ENCODE data around the gene CCDC92B.

CCDC92B gene

GRCh38 chr17:2689411-2690164 is 59.9 kb downstream of the CCDC92B start:
- H3K4me2 ChIP-seq (ENCODE audit: low read length), result no peak overlapping the region
- peaks cover 60% of the 10 kb centered on the region for H3K36me3 ChIP-seq (ENCODE audit: control insufficient read depth, low read length)

GRCh38 chr17:2688351-2689342 is 60.8 kb downstream of the CCDC92B start:
- Histone ChIP-seq H3K4me1 (ENCODE audit: control insufficient read depth, low read length) (no peaks in the 10 kb centered on the region), H3K79me2 (ENCODE audit: control insufficient read depth, low read length) (no peaks in the 10 kb centered on the region), H3K9me2 (replicated peaks; ENCODE audit: control insufficient read depth, low read length) (no peaks in the 10 kb centered on the region), H3K27me3 (ENCODE audit: control insufficient read depth, low read length) (no peaks in the 10 kb centered on the region), H4K20me1 (ENCODE audit: control insufficient read depth, insufficient read depth, low read depth, low read length) (0 out of 2 replicates have a peak, but pooled peaks cover 3% of the 10 kb centered on the region), H3K9me3 (ENCODE audit: control insufficient read depth, insufficient read depth, low read length) (no peaks in the 10 kb centered on the region), H3K36me3 (ENCODE audit: control insufficient read depth, low read length) (peaks cover 62% of the 10 kb centered on the region), H3K4me2 (ENCODE audit: low read length) (no peak overlapping the region), H3F3A (ENCODE audit: control insufficient read depth, insufficient read depth) (peaks cover 48% of the 10 kb centered on the region), H3K27ac (ENCODE audit: low read depth, low read length) (no peak overlapping the region), H3K4me3 (ENCODE audit: low read length) (no peak overlapping the region)
- TF ChIP-seq EZH2phosphoT487 (IDR thresholded peaks at IDR 0.05; ENCODE audit: borderline replicate concordance, low read length), result no peak
- TF ChIP-seq, protein P1, sequence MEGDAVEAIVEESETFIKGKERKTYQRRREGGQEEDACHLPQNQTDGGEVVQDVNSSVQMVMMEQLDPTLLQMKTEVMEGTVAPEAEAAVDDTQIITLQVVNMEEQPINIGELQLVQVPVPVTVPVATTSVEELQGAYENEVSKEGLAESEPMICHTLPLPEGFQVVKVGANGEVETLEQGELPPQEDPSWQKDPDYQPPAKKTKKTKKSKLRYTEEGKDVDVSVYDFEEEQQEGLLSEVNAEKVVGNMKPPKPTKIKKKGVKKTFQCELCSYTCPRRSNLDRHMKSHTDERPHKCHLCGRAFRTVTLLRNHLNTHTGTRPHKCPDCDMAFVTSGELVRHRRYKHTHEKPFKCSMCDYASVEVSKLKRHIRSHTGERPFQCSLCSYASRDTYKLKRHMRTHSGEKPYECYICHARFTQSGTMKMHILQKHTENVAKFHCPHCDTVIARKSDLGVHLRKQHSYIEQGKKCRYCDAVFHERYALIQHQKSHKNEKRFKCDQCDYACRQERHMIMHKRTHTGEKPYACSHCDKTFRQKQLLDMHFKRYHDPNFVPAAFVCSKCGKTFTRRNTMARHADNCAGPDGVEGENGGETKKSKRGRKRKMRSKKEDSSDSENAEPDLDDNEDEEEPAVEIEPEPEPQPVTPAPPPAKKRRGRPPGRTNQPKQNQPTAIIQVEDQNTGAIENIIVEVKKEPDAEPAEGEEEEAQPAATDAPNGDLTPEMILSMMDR (IDR thresholded peaks at IDR 0.05; ENCODE audit: low read depth, low read length, poor library complexity, severe bottlenecking), result no peak

More at GRCh38 chr17:2689411-2690164, 59.9 kb downstream of the CCDC92B start:
- Histone ChIP-seq H3K9me3 (ENCODE audit: control insufficient read depth, insufficient read depth, low read length) (no peaks in the 10 kb centered on the region), H3K9me2 (replicated peaks; ENCODE audit: control insufficient read depth, low read length) (no peaks in the 10 kb centered on the region), H3F3A (ENCODE audit: control insufficient read depth, insufficient read depth) (peaks cover 40% of the 10 kb centered on the region), H3K27ac (ENCODE audit: low read depth, low read length) (no peak overlapping the region), H3K4me1 (ENCODE audit: control insufficient read depth, low read length) (no peaks in the 10 kb centered on the region), H3K27me3 (ENCODE audit: control insufficient read depth, low read length) (no peaks in the 10 kb centered on the region), H3K79me2 (ENCODE audit: control insufficient read depth, low read length) (no peaks in the 10 kb centered on the region), H4K20me1 (ENCODE audit: control insufficient read depth, insufficient read depth, low read depth, low read length) (0 out of 2 replicates have a peak, but pooled peaks cover 3% of the 10 kb centered on the region), H3K4me3 (ENCODE audit: low read length) (no peak overlapping the region)
- TF ChIP-seq, protein P1 (IDR thresholded peaks at IDR 0.05; ENCODE audit: low read depth, low read length, poor library complexity, severe bottlenecking), result no peak
- no peak for TF ChIP-seq EZH2phosphoT487 (IDR thresholded peaks at IDR 0.05; ENCODE audit: borderline replicate concordance, low read length)

- H3K4me2 ChIP-seq (ENCODE audit: low read length), result no peak overlapping the region
- H3K27ac ChIP-seq (ENCODE audit: low read depth, low read length), result no peak overlapping the region; the same call in none of the 2 replicates
- H3K27me3 ChIP-seq (ENCODE audit: control insufficient read depth, low read length), result no peaks in the 10 kb centered on the region
- TF ChIP-seq, protein P1 (IDR thresholded peaks at IDR 0.05; ENCODE audit: low read depth, low read length, poor library complexity, severe bottlenecking), result no peak
- no peak for TF ChIP-seq EZH2phosphoT487 (IDR thresholded peaks at IDR 0.05; ENCODE audit: borderline replicate concordance, low read length)
- H3K4me1 ChIP-seq (ENCODE audit: control insufficient read depth, low read length), result no peaks in the 10 kb centered on the region
- peaks cover 65% of the 10 kb centered on the region for H3K36me3 ChIP-seq (ENCODE audit: control insufficient read depth, low read length)
- 0 out of 2 replicates have a peak, but pooled peaks cover 3% of the 10 kb centered on the region for H4K20me1 ChIP-seq (ENCODE audit: control insufficient read depth, insufficient read depth, low read depth, low read length)
- no peak overlapping the region for H3K4me3 ChIP-seq (ENCODE audit: low read length)
- no peaks in the 10 kb centered on the region for H3K79me2 ChIP-seq (ENCODE audit: control insufficient read depth, low read length)
- H3K9me2 ChIP-seq (replicated peaks; ENCODE audit: control insufficient read depth, low read length), result no peaks in the 10 kb centered on the region
- no peaks in the 10 kb centered on the region for H3K9me3 ChIP-seq (ENCODE audit: control insufficient read depth, insufficient read depth, low read length)
- H3F3A ChIP-seq (ENCODE audit: control insufficient read depth, insufficient read depth), result peaks cover 58% of the 10 kb centered on the region
These were observed 62.4 kb downstream of the CCDC92B start for GRCh38 chr17:2687074-2687418.

Data from DOHH2 (cell line).